GM10266 (cell line): ENCODE results near the gene RUSF1.

ENCODE experiments used
- DNase-seq: peaks from one replicate; pipeline ENCODE4 v3.0.0; 2012; ENCODE audit errors: extremely low spot score
- TF ChIP-seq, protein P1 (sequence below): IDR thresholded peaks from 2 replicates; pipeline ENCODE4 v1.5.1; 2012; ENCODE audit warnings: mild to moderate bottlenecking, low read depth; ENCODE audit not compliant: control insufficient read depth, insufficient read depth; ENCODE audit errors: missing control alignments

Gene RUSF1

DNA sequence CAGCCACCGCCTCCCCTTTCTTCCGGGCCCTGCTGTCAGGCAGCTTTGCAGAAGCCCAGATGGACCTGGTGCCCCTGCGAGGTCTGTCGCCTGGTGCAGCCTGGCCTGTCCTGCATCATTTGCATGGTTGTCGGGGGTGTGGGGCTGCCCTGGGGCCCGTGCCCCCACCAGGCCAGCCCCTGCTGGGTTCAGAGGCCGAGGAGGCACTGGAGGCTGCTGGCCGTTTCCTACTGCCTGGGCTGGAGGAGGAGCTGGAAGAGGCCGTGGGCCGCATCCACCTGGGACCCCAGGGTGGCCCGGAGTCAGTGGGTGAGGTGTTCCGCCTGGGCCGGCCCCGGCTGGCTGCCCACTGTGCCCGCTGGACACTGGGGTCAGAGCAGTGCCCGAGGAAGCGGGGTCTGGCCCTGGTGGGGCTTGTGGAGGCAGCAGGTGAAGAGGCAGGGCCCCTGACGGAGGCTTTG lies 41.8 kb downstream of the RUSF1 start:
- TF ChIP-seq, protein P1, sequence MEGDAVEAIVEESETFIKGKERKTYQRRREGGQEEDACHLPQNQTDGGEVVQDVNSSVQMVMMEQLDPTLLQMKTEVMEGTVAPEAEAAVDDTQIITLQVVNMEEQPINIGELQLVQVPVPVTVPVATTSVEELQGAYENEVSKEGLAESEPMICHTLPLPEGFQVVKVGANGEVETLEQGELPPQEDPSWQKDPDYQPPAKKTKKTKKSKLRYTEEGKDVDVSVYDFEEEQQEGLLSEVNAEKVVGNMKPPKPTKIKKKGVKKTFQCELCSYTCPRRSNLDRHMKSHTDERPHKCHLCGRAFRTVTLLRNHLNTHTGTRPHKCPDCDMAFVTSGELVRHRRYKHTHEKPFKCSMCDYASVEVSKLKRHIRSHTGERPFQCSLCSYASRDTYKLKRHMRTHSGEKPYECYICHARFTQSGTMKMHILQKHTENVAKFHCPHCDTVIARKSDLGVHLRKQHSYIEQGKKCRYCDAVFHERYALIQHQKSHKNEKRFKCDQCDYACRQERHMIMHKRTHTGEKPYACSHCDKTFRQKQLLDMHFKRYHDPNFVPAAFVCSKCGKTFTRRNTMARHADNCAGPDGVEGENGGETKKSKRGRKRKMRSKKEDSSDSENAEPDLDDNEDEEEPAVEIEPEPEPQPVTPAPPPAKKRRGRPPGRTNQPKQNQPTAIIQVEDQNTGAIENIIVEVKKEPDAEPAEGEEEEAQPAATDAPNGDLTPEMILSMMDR, result no peak
- no peak for DNase-seq

DNA sequence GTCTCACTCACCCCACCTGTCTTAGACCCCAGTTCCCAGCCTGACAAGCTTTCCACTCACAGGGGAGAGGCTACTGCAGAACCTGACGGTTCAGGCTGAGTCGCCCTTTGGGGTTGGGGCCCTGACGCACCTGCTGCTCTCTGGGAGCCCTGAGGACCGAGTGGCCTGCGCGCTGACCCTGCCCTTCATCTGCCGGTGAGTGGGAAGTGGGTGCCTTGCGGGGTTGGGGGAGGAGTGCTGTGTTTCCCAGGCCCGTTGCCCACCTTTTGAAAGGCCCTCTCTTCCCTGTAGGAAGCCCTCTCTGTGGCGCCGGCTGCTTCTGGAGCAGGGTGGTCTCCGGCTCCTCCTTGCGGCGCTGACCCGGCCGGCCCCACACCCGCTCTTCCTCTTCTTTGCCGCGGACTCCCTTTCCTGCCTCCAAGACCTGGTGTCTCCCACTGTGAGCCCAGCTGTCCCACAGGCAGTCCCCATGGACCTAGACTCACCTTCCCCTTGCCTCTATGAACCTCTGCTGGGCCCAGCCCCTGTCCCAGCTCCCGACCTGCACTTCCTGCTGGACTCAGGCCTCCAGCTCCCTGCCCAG lies 42.3 kb downstream of the RUSF1 start:
- DNase-seq, result no peak
- TF ChIP-seq, protein P1, result no peak

DNA sequence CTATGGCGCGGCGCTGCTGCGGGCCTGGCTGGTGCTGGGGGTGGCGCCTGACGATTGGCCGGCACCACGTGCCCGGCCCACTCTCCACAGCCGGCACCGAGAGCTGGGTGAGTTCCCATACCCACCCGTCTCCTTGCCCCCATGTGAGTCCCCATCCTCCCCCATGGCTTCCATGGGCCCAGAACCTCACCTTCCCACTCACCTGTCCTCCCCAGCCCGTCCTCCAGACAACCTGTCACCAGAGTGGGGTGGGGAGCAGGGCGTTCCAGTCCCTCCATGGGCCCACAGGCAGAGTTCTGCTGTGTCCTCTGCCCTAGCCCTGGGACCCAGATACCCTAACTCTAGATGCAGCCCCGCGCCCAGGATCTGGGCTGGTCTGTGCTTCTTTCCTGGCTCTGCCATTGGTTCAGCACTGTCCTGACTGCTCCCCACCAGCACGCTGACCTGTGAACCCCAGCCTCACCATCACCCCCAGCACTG lies 43.4 kb downstream of the RUSF1 start:
- DNase-seq, result no peak
- TF ChIP-seq, protein P1, result no peak

DNA sequence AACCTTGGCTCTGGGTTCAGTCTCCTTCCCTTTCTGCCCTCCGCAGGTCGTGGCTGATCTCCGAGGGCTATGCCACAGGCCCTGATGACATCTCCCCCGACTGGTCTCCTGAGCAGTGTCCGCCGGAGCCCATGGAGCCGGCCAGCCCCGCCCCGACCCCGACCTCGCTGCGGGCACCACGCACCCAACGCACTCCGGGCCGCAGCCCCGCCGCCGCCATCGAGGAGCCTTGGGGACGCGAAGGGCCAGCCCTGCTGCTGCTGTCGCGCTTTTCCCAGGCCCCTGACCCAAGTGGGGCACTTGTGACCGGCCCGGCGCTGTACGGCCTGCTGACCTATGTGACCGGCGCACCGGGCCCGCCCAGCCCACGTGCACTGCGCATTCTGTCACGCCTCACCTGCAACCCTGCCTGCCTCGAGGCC lies 43.8 kb downstream of the RUSF1 start:
- TF ChIP-seq, protein P1, result no peak
- no peak for DNase-seq

DNA sequence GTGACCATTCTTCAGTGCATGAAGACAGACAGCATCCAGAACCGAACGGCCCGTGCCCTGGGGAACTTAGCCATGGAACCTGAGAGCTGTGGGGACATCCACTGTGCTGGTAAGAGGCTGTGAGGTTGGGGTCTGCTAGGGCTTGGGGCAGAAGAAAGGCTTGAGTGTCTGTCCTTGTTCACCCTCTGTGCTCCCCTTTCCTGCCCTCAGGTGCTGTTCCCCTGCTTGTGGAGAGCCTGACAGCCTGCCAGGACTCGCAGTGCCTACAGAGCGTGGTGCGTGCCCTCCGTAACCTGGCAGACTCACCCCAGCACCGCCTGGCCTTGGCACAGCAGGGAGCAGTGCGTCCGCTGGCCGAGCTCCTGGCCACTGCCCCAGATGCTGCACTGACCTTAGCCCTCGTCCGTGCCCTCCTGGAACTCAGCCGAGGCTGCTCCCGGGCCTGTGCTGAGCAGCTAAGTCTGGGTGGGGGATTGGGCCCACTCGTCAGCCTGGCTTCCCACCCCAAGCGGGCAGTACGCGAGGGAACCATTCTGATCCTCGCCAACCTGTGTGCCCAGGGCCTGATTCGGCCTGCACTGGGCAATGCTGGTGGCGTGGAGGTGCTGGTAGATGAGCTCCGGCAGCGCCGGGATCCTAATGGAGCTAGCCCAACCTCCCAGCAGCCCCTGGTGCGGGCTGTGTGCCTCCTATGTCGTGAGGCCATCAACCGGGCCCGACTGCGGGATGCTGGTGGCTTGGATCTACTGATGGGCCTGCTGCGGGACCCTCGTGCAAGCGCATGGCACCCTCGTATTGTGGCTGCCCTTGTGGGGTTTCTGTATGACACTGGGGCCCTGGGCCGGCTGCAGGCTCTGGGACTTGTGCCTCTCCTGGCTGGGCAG lies 46.0 kb downstream of the RUSF1 start:
- TF ChIP-seq, protein P1, result no peak
- no peak for DNase-seq

DNA sequence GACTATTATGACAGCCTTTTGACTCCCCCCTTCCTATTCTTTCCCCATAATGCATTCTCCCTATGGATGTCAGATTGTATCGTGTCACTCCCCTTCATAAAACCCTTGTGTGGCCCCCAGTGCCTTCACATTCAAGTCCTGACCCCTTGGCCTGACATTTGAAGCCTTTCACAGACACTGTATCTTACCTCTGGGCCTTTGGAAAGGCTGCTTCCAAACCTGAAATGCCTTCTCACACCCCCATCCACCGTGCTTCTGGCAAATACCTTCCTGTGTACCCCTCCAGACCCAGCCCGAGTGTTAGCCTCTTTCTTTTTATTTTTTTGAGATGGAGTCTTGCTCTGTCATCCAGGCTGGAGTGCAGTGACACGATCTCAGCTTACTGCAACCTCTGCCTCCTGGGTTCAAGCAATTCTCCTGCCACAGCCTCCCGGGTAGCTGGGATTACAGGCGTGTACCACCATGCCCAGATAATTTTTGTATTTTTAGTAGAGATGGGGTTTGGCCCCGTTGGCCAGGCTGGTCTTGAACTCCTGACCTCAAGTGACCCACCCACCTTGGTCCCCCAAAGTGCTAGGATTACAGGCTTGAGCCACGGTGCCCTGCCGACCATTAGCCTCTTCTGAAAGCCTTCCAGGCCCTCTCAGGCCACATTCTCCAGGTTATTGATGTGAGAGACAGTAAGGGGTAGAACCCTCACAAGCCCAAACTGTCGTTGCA lies 46.8 kb downstream of the RUSF1 start:
- DNase-seq, result no peak
- TF ChIP-seq, protein P1, result no peak

DNA sequence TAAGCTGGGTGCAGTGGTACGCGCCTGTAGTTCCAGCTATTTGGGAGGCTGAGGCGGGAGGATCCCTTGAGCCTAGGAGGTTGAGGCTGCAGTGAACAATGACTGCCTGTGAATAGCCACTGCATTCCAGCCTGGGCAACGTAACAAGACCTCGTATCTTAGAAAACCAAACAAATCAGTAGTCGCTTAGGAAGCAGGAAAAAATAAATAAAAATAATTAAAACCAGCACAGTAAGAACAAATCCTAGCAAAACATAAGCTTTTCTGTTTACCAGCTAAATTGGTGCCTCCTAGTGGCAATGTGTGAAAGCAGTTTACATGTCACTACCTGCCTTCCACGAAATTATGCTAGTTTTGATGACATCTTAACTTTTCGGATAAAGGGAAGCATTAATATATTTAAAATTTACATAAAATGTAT lies 47.6 kb downstream of the RUSF1 start:
- TF ChIP-seq, protein P1, result peak; percentile 73

More for the DNA sequence above, 47.6 kb downstream of the RUSF1 start:
- peak; percentile 55 for DNase-seq
